ENCODE measurements around the gene PRR12. TPM values are rescaled to one million over a fixed set of nuclear protein-coding genes. Genes with fewer than 3 reads are reported as not detected.

The PRR12 gene
- total RNA-seq, 6 donors from 2014 or later: 12.6 to 51.9 (median 33.7) TPM

GRCh38 chr19:49642492-49643035 lies 51.6 kb downstream of the PRR12 start:
- Histone ChIP-seq H3K27ac (peak overlapping the region; percentile 95 to 100 (median 98)), H3K4me1 (peaks cover 26 to 67% (median 43%) of the 10 kb centered on the region in 4 donors), H3K27me3 (no peaks in the 10 kb centered on the region), H3K4me3 (peak overlapping the region; percentile 60 to 98 (median 93)), H3K9me3 (no peaks in the 10 kb centered on the region), H3K36me3 (peaks cover 6 to 27% (median 21%) of the 10 kb centered on the region in 4 donors)
- no peak for ATAC-seq (ENCODE audit: low FRiP score in 2 of 2)
- 12 to 14% methylated on average over 2 to 3 of the region's 5 CpGs for WGBS, 2 donors
- DNase-seq: no peak
- TF ChIP-seq, protein P1, sequence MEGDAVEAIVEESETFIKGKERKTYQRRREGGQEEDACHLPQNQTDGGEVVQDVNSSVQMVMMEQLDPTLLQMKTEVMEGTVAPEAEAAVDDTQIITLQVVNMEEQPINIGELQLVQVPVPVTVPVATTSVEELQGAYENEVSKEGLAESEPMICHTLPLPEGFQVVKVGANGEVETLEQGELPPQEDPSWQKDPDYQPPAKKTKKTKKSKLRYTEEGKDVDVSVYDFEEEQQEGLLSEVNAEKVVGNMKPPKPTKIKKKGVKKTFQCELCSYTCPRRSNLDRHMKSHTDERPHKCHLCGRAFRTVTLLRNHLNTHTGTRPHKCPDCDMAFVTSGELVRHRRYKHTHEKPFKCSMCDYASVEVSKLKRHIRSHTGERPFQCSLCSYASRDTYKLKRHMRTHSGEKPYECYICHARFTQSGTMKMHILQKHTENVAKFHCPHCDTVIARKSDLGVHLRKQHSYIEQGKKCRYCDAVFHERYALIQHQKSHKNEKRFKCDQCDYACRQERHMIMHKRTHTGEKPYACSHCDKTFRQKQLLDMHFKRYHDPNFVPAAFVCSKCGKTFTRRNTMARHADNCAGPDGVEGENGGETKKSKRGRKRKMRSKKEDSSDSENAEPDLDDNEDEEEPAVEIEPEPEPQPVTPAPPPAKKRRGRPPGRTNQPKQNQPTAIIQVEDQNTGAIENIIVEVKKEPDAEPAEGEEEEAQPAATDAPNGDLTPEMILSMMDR (IDR thresholded peaks at IDR 0.05): no peak
- TF ChIP-seq EP300 (IDR thresholded peaks at IDR 0.05) (no peak), POLR2AphosphoS5 (IDR thresholded peaks at IDR 0.05) (no peak), POLR2A (IDR thresholded peaks at IDR 0.05) (no peak)

GRCh38 chr19:49643466-49643865 lies 52.5 kb downstream of the PRR12 start:
- WGBS, 2 donors: 67 to 78% methylated on average over 2 of the region's 2 CpGs
- H3K27me3 ChIP-seq: no peaks in the 10 kb centered on the region
- ATAC-seq (ENCODE audit: low FRiP score in 2 of 2) (no peak), DNase-seq (no peak)
- peaks cover 21 to 58% (median 34%) of the 10 kb centered on the region in 4 donors for H3K4me1 ChIP-seq
- no peaks in the 10 kb centered on the region for H3K9me3 ChIP-seq
- H3K27ac ChIP-seq: no peak overlapping the region
- peaks cover 9 to 34% (median 25%) of the 10 kb centered on the region in 4 donors for H3K36me3 ChIP-seq
- TF ChIP-seq, protein P1 (IDR thresholded peaks at IDR 0.05): no peak
- no peak for TF ChIP-seq POLR2A (IDR thresholded peaks at IDR 0.05)
- peak overlapping the region in 1 of 4 donors; percentile 98 for H3K4me3 ChIP-seq

DNA sequence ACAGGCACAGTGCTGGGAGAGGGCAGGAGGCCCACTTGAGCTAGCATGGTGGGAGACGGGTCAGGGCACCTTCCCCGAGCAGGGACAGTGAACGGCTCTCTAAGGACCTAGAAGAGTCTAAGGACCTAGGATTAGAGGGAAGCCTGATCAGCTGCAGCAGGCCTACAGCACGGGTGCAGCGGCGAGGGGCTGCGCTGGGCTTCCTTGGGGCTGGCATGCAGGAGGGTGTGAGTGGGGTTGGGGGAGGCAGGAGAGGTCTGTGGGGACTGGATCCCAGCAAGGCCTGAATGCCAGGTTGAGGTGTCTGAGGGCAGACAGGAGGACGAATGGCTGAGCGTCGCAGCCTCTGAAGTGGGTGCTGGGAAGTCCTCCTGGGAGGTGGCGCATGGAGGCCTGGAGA lies 54.6 kb downstream of the PRR12 start:
- no peak overlapping the region for H3K27ac ChIP-seq
- no peak for DNase-seq
- H3K27me3 ChIP-seq: no peaks in the 10 kb centered on the region
- ATAC-seq (ENCODE audit: low FRiP score in 2 of 2): no peak
- H3K9me3 ChIP-seq: no peaks in the 10 kb centered on the region
- WGBS, 2 donors: 90 to 92% methylated on average over 11 of the region's 11 CpGs
- H3K4me3 ChIP-seq: no peak overlapping the region
- TF ChIP-seq EP300 (IDR thresholded peaks at IDR 0.05): no peak
- TF ChIP-seq, protein P1 (IDR thresholded peaks at IDR 0.05): no peak
- TF ChIP-seq POLR2A (IDR thresholded peaks at IDR 0.05): no peak
- TF ChIP-seq POLR2AphosphoS5 (IDR thresholded peaks at IDR 0.05): no peak
- H3K36me3 ChIP-seq: peaks cover 9 to 56% (median 40%) of the 10 kb centered on the region in 4 donors
- peaks cover 16 to 45% (median 27%) of the 10 kb centered on the region in 4 donors for H3K4me1 ChIP-seq

GRCh38 chr19:49645995-49646394 lies 55.0 kb downstream of the PRR12 start:
- TF ChIP-seq POLR2A (IDR thresholded peaks at IDR 0.05) (no peak), POLR2AphosphoS5 (IDR thresholded peaks at IDR 0.05) (no peak), EP300 (IDR thresholded peaks at IDR 0.05) (no peak)
- TF ChIP-seq, protein P1 (IDR thresholded peaks at IDR 0.05): no peak
- no peak for ATAC-seq (ENCODE audit: low FRiP score in 2 of 2)
- no peak overlapping the region for H3K27ac ChIP-seq
- H3K9me3 ChIP-seq: no peaks in the 10 kb centered on the region
- no peak for DNase-seq
- WGBS, 2 donors: 94% methylated on average over 6 to 13 of the region's 13 CpGs
- H3K4me1 ChIP-seq: peaks cover 16 to 41% (median 26%) of the 10 kb centered on the region in 4 donors
- H3K36me3 ChIP-seq: peaks cover 9 to 60% (median 42%) of the 10 kb centered on the region in 4 donors
- H3K27me3 ChIP-seq: no peaks in the 10 kb centered on the region
- H3K4me3 ChIP-seq: no peak overlapping the region

DNA sequence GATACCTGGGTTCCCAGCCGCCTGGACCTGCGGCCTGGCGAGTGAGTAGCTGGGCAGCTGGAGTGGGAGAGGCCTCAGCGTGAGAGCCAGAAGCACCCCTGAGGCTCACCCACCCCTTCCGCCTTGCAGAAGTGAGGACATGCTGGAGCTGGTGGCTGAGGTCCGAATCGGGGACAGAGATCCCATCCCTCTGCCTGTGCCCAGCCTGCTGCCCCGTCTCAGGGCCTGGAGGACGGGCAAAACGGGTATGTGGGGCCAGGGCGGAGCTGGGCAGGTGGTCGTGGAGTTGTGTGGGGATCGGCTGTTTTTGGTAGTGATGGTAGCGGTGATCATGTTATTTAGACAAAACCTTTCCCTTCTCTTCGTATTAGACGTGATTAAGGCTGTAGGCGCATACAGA lies 55.6 kb downstream of the PRR12 start:
- Histone ChIP-seq H3K27me3 (no peaks in the 10 kb centered on the region), H3K4me1 (peaks cover 15 to 35% (median 21%) of the 10 kb centered on the region in 4 donors), H3K9me3 (no peaks in the 10 kb centered on the region), H3K4me3 (no peak overlapping the region), H3K36me3 (peaks cover 9 to 66% (median 48%) of the 10 kb centered on the region in 4 donors), H3K27ac (no peak overlapping the region)
- ATAC-seq (ENCODE audit: low FRiP score in 2 of 2) (no peak), DNase-seq (no peak)
- TF ChIP-seq POLR2A (IDR thresholded peaks at IDR 0.05): no peak
- TF ChIP-seq POLR2AphosphoS5 (IDR thresholded peaks at IDR 0.05): no peak
- TF ChIP-seq, protein P1 (IDR thresholded peaks at IDR 0.05): no peak
- TF ChIP-seq EP300 (IDR thresholded peaks at IDR 0.05): no peak
- WGBS, 2 donors: 95 to 98% methylated on average over 15 of the region's 17 CpGs

All from upper lobe of left lung (tissue), 6 donors.